ENCODE data around the gene EHBP1. TPM values are rescaled to one million over a fixed set of nuclear protein-coding genes. Genes with fewer than 3 reads are reported as not detected.
"Not testable (repeated sequence)": the region's sequence is repeated elsewhere in the genome, so short reads cannot be mapped to it uniquely, and the experiment has no call there.

EHBP1 gene
- total and polyA plus RNA-seq, 7 donors, result 3.9 to 20.2 (median 14.3) TPM

GRCh38 chr2:63071664-63072063 is 366.2 kb downstream of the EHBP1 start:
- TF ChIP-seq CTCF (IDR thresholded peaks at IDR 0.05), result no peak
- H3K36me3 ChIP-seq (ENCODE audit: insufficient read depth in 1 of 2, low read depth in 1 of 2), result no peaks in the 10 kb centered on the region
- ATAC-seq, result no peak

GRCh38 chr2:63073994-63074393 is 368.5 kb downstream of the EHBP1 start:
- no peaks in the 10 kb centered on the region for H3K36me3 ChIP-seq (ENCODE audit: insufficient read depth in 1 of 2, low read depth in 1 of 2)
- H3K4me3 ChIP-seq, result no peak overlapping the region
- DNase-seq (no peak), ATAC-seq (no peak)
- H3K27ac ChIP-seq, result no peak overlapping the region
- intact Hi-C loops (cut with DNase I), result no loop called here
- WGBS, 3 donors, result 77 to 84% (median 79%) methylated on average over 3 of the region's 3 CpGs
- H3K4me1 ChIP-seq, result no peaks in the 10 kb centered on the region
- H3K9me3 ChIP-seq, result no peaks in the 10 kb centered on the region
- H3K27me3 ChIP-seq (ENCODE audit: insufficient read depth in 3 of 3, low read length in 2 of 3), result peaks cover 0 to 27% (median 3%) of the 10 kb centered on the region in 3 donors
- TF ChIP-seq CTCF (IDR thresholded peaks at IDR 0.05), result no peak

More at GRCh38 chr2:63071664-63072063, 366.2 kb downstream of the EHBP1 start:
- Histone ChIP-seq H3K4me3 (no peak overlapping the region), H3K4me1 (no peaks in the 10 kb centered on the region), H3K27me3 (ENCODE audit: insufficient read depth in 3 of 3, low read length in 2 of 3) (peaks cover 0 to 43% (median 12%) of the 10 kb centered on the region in 3 donors), H3K27ac (no peak overlapping the region), H3K9me3 (no peaks in the 10 kb centered on the region)
- WGBS, 3 donors, result 79 to 86% (median 82%) methylated on average over 2 of the region's 2 CpGs
- DNase-seq, result no peak
- intact Hi-C loops (cut with DNase I), result no loop called here

GRCh38 chr2:63074399-63074798 is 368.9 kb downstream of the EHBP1 start:
- DNase-seq; H3K36me3 ChIP-seq (ENCODE audit: insufficient read depth in 1 of 2, low read depth in 1 of 2); H3K4me3 ChIP-seq; H3K9me3 ChIP-seq; ATAC-seq; H3K27ac ChIP-seq; intact Hi-C loops (cut with DNase I); H3K4me1 ChIP-seq: not testable (repeated sequence)
- H3K27me3 ChIP-seq (ENCODE audit: insufficient read depth in 3 of 3, low read length in 2 of 3), result peaks cover 0 to 23% (median 3%) of the 10 kb centered on the region in 3 donors
- WGBS, 3 donors, result 82 to 94% (median 90%) methylated on average over 4 of the region's 4 CpGs

- Histone ChIP-seq H3K27me3 (ENCODE audit: insufficient read depth in 3 of 3, low read length in 2 of 3) (peaks cover 0 to 3% (median 2%) of the 10 kb centered on the region in 3 donors), H3K4me1 (no peaks in the 10 kb centered on the region), H3K9me3 (no peaks in the 10 kb centered on the region), H3K4me3 (no peak overlapping the region), H3K36me3 (ENCODE audit: insufficient read depth in 1 of 2, low read depth in 1 of 2) (no peaks in the 10 kb centered on the region), H3K27ac (no peak overlapping the region)
- DNase-seq (no peak), ATAC-seq (no peak)
- 70 to 76% (median 73%) methylated on average over 4 of the region's 4 CpGs for WGBS, 3 donors
- TF ChIP-seq CTCF (IDR thresholded peaks at IDR 0.05), result no peak
- intact Hi-C loops (cut with DNase I), result no loop called here
Observed at GRCh38 chr2:63078852-63079606, 373.5 kb downstream of the EHBP1 start.

- Histone ChIP-seq H3K36me3 (ENCODE audit: insufficient read depth in 1 of 2, low read depth in 1 of 2) (no peaks in the 10 kb centered on the region), H3K4me3 (no peak overlapping the region), H3K27me3 (ENCODE audit: insufficient read depth in 3 of 3, low read length in 2 of 3) (peaks cover 0 to 3% (median 2%) of the 10 kb centered on the region in 3 donors), H3K9me3 (no peaks in the 10 kb centered on the region), H3K27ac (no peak overlapping the region), H3K4me1 (no peaks in the 10 kb centered on the region)
- intact Hi-C loops (cut with DNase I), result no loop called here
- DNase-seq, result no peak
- no peak for ATAC-seq
- WGBS, 3 donors, result 67 to 75% (median 68%) methylated on average over 4 of the region's 4 CpGs
- no peak for TF ChIP-seq CTCF (IDR thresholded peaks at IDR 0.05)
Observed at GRCh38 chr2:63081404-63081803, 375.9 kb downstream of the EHBP1 start.
